ENCODE results near the gene DDX49. TPM values are rescaled to one million over a fixed set of nuclear protein-coding genes. Genes with fewer than 3 reads are reported as not detected.

The DDX49 gene, protein sequence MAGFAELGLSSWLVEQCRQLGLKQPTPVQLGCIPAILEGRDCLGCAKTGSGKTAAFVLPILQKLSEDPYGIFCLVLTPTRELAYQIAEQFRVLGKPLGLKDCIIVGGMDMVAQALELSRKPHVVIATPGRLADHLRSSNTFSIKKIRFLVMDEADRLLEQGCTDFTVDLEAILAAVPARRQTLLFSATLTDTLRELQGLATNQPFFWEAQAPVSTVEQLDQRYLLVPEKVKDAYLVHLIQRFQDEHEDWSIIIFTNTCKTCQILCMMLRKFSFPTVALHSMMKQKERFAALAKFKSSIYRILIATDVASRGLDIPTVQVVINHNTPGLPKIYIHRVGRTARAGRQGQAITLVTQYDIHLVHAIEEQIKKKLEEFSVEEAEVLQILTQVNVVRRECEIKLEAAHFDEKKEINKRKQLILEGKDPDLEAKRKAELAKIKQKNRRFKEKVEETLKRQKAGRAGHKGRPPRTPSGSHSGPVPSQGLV
- 10 to 100 TPM; 61.0 to 61.6 TPM for total RNA-seq

DNA sequence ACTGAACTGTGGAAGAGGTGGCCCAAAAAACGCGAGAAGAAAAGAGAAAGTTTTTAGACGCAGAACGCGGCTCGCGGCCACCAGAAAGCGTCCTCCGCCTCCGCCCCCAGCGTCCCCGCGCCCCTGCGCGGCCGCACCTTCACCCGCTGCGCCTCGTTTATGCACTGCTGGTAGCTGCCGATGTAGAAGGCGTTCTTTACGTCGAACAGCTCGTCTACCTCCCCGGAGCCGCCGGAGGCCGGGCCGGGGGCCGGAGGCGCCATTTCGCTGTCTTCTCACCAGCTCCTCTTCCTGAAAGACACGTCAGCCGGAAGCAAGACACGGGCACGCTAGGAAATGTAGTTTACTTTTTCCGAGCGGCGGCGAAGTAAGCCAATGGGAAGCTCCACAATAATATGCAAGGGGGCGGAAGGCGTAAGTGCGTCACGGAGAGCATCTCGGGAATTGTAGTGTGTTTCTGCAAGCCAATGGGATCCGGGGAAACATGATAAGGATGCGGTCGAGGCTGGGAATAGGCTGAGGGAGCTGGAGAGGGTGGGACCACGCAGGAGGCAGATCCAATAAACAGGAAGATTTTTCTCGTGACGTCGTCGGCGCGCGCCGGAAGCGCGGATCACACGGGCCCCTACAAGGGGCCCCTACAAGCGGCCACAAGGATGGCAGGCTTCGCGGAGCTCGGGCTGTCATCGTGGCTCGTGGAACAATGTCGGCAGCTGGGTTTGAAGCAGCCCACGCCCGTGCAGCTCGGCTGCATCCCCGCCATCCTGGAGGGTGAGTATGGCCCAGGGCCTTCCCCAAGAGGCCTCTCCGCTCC, at the start of gene DDX49, which contains the start of gene COPE:
Gene DDX49 (plus strand): TSS at position 630 of the 814 bp plus-strand sequence. CDS start 27 bp downstream, at position 657.
Gene COPE (minus strand): TSS at position 302 of the 814 bp plus-strand sequence. CDS start 39 bp downstream, at position 263.
- peak; percentile 99 for DNase-seq
- ChIA-PET CTCF (interaction anchor here (0.9 to 1.8 kb wide), 7 partner anchors 18 to 398 kb away, joined by 3 to 7 read pairs (median 4); partner anchors contain the start of gene REX1BD), POLR2A (interaction anchor here (0.7 to 3.1 kb wide), 24 partner anchors 8 to 768 kb away, joined by 3 to 33 read pairs (median 4); partner anchors contain the start of genes CERS1, ELL and UBA52)
- Mint-ChIP-seq H3K4me1 (ENCODE audit: low read depth) (peaks cover 30% of the 10 kb centered on the region), H3K4me3 (peak within 1 kb of the TSS; percentile 99), H3K36me3 (ENCODE audit: low read depth) (peaks cover 41% of the 10 kb centered on the region), H3K27ac (peak within 1 kb of the TSS; percentile 96), H3K27me3 (no peaks in the 10 kb centered on the region), H3K9me3 (no peaks in the 10 kb centered on the region)
- peak; percentile 97 for ATAC-seq
- TF ChIP-seq, protein P1, sequence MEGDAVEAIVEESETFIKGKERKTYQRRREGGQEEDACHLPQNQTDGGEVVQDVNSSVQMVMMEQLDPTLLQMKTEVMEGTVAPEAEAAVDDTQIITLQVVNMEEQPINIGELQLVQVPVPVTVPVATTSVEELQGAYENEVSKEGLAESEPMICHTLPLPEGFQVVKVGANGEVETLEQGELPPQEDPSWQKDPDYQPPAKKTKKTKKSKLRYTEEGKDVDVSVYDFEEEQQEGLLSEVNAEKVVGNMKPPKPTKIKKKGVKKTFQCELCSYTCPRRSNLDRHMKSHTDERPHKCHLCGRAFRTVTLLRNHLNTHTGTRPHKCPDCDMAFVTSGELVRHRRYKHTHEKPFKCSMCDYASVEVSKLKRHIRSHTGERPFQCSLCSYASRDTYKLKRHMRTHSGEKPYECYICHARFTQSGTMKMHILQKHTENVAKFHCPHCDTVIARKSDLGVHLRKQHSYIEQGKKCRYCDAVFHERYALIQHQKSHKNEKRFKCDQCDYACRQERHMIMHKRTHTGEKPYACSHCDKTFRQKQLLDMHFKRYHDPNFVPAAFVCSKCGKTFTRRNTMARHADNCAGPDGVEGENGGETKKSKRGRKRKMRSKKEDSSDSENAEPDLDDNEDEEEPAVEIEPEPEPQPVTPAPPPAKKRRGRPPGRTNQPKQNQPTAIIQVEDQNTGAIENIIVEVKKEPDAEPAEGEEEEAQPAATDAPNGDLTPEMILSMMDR (IDR thresholded peaks at IDR 0.05) = no peak
- intact Hi-C loops (cut with micrococcal nuclease) = no loop called here

DNA sequence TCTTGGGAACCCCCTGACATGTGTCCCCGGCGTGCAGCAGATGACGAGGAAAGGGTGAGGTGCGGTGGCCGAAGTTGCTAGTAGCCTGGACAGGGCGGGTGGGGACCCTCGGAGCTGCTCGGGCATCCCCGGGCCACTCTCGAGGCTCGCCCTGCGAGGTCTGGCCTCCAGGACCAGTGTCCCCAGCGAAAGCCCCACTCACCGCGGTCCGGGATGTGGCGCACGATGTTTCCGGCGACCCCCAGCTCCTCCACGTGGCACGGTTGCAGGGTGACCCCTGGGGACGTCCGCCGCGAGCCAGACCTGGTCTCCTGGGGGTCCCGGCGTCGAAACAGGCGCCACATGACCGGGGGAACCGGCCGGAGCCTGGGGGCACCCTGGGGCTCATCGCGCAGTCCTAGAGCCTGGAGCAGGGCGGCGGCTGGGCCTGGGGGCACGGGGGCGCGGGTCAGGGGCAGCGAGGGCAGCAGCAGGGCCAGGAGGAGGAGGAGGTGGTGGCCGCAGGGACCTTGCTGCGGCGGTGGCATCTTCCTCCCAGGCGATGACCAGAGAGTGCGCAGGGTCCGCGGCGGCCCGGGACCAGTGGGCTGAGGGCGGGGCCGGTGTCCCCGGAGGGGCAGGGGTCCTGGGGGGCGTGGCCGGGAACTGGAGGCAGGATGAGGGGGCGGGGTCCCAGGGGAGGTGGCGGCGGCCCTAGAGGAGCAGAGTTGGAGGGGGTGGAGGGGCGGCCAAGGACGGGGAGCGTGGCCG, 49.6 kb upstream of the DDX49 start:
- Mint-ChIP-seq H3K4me1 (ENCODE audit: low read depth) (peaks cover 3% of the 10 kb centered on the region), H3K36me3 (ENCODE audit: low read depth) (peaks cover 19% of the 10 kb centered on the region), H3K4me3 (no peak overlapping the region), H3K27me3 (peaks cover 2% of the 10 kb centered on the region), H3K27ac (no peak overlapping the region), H3K9me3 (no peaks in the 10 kb centered on the region)
- ChIA-PET POLR2A (no interaction called here), CTCF (no interaction called here)
- TF ChIP-seq, protein P1 (IDR thresholded peaks at IDR 0.05) = no peak
- no peak for DNase-seq
- intact Hi-C loops (cut with micrococcal nuclease) = no loop called here
- ATAC-seq = no peak

DNA sequence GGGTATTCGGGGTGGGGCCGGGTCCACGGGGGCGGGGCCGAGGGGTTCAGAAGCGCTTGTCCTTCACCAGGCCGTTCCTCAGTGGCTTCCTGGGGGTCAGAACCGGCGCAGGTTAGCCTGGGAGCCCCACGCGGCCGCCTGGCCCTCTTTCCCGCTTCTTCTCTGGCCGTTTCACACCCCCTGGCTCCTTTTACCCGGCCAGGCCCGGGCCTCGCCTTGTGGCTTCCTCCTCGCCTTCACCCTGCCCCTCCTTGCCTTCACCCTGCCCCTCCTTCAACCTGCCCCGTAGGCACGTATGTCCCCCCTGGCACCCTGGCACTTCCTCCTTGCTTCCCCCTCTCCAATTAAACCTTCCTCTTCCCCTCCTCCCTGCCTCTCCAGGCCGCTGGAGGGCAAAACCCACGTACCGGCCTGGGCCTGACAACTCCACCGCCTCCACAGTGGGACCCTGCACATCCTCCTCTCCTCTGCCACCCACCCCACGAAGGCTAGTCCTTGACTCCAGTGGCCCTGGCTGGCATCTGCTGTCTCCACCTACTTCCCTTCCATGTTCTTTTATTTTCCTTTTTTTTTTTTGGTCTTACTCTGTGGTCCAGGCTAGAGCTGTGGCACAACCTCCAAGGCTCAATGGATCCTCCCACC, 48.9 kb upstream of the DDX49 start:
- H3K36me3 Mint-ChIP-seq (ENCODE audit: low read depth) = peaks cover 14% of the 10 kb centered on the region
- DNase-seq (no peak), ATAC-seq (no peak)
- intact Hi-C loops (cut with micrococcal nuclease) = no loop called here
- H3K9me3 Mint-ChIP-seq = no peaks in the 10 kb centered on the region
- peaks cover 2% of the 10 kb centered on the region for H3K27me3 Mint-ChIP-seq
- TF ChIP-seq, protein P1 (IDR thresholded peaks at IDR 0.05) = no peak
- H3K27ac Mint-ChIP-seq = no peak overlapping the region
- peaks cover 3% of the 10 kb centered on the region for H3K4me1 Mint-ChIP-seq (ENCODE audit: low read depth)
- POLR2A ChIA-PET = no interaction called here
- CTCF ChIA-PET = no interaction called here
- no peak overlapping the region for H3K4me3 Mint-ChIP-seq

DNA sequence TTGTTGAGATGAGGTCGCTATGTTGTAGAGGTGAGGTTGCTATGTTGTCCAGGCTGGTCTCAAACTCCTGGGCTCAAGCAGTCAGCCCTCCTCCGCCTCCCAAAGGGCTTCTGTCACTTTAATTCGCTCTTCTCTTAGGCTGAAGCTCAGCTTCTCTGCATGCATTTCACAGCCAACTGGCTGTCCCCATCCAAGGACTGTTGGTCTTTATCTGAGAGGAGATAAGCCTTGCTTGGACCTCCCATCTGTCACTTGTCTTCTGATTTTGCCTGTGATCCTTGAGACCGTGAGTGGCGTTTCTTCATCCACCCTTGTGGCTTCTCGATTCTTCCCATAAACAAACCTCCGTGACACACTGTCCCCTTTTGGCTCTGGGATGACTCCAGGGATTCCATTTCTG, 48.0 kb upstream of the DDX49 start:
- ATAC-seq (no peak), DNase-seq (no peak)
- peaks cover 2% of the 10 kb centered on the region for H3K27me3 Mint-ChIP-seq
- no peaks in the 10 kb centered on the region for H3K9me3 Mint-ChIP-seq
- no peak overlapping the region for H3K27ac Mint-ChIP-seq
- no peak overlapping the region for H3K4me3 Mint-ChIP-seq
- TF ChIP-seq, protein P1 (IDR thresholded peaks at IDR 0.05) = no peak
- peaks cover 12% of the 10 kb centered on the region for H3K36me3 Mint-ChIP-seq (ENCODE audit: low read depth)
- ChIA-PET CTCF (no interaction called here), POLR2A (no interaction called here)
- peaks cover 3% of the 10 kb centered on the region for H3K4me1 Mint-ChIP-seq (ENCODE audit: low read depth)
- intact Hi-C loops (cut with micrococcal nuclease) = no loop called here
